Ovary (tissue), 3 donors: ENCODE results near the gene PARP16.

ENCODE experiments used
- POLR2A ChIP-seq: fragments of 450-650 bp; IDR thresholded peaks from one replicate; pipeline ENCODE4 v1.6.1; 2017; ENCODE audit warnings: antibody characterized with exemption, mild to moderate bottlenecking, moderate library complexity
- TF ChIP-seq, protein P1 (sequence below), 3 donors: fragments of 450-650 bp in 2 of 3; fragments of 200-600 bp in 1 of 3; IDR thresholded peaks; one replicate each; pipeline versions ENCODE4 v1.5.1 to v1.8.0; 2016 to 2022; ENCODE audit warnings: antibody characterized with exemption in 3 of 3, mild to moderate bottlenecking in 1 of 3
- donor health status: DM: no; HTN: no; CAD: no.

GRCh38 chr15:65326818-65327217, 40.1 kb upstream of the PARP16 start:
- TF ChIP-seq, protein P1, sequence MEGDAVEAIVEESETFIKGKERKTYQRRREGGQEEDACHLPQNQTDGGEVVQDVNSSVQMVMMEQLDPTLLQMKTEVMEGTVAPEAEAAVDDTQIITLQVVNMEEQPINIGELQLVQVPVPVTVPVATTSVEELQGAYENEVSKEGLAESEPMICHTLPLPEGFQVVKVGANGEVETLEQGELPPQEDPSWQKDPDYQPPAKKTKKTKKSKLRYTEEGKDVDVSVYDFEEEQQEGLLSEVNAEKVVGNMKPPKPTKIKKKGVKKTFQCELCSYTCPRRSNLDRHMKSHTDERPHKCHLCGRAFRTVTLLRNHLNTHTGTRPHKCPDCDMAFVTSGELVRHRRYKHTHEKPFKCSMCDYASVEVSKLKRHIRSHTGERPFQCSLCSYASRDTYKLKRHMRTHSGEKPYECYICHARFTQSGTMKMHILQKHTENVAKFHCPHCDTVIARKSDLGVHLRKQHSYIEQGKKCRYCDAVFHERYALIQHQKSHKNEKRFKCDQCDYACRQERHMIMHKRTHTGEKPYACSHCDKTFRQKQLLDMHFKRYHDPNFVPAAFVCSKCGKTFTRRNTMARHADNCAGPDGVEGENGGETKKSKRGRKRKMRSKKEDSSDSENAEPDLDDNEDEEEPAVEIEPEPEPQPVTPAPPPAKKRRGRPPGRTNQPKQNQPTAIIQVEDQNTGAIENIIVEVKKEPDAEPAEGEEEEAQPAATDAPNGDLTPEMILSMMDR (IDR thresholded peaks at IDR 0.05), result no peak
- TF ChIP-seq POLR2A, result no peak
